GM19035 (cell line): Measurements from ENCODE around the gene NUP210L.
A peak's percentile ranks its signal among the peaks of the same experiment; 100 is the strongest.
"Not testable (repeated sequence)": the region's sequence is repeated elsewhere in the genome, so short reads cannot be mapped to it uniquely, and the experiment has no call there.

Experiments used
- ATAC-seq: cut with Tn5 transposase; IDR thresholded peaks from one replicate; pipeline ENCODE4 v1.9.1; 2021; ENCODE audit not compliant: unreplicated experiment

The NUP210L gene

DNA sequence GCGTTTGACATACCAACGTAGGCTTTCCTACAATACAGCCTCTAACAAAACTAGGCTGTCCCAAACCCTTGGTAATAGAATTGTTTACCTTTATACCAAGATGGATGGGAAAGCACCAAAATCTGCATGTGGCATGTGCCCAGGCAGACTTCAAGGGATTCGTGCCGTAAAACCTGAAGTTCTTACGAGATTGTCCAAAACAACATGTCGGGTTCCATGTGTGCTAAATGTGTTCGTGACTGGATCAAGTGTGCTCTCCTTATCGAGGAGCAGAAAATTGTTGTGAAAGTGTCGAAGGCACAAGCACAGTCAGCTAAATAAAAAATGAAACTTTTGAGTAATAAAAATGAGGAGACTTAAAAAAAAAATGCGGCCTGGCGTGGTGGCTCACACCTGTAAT is 159.2 kb downstream of the NUP210L start:
- no peak for ATAC-seq

DNA sequence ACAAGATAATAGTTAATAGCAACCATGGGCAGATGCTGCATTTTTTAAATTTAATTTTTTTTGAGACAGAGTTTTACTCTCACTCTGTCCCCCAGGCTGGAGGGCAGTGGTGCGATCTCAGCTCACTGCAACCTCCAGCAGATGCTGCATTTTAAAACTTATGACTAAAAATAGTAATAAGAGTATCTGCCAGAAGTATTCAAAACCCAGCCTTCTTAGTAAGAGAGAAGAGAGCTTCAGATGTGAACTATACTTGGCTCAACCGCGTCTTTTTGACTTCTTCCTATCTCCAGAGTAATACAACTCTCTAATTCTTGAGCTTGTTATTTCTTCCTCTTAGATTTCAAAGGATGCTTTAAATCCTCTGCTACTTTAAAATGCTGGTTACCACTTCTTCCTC is 159.7 kb downstream of the NUP210L start:
- no peak for ATAC-seq

DNA sequence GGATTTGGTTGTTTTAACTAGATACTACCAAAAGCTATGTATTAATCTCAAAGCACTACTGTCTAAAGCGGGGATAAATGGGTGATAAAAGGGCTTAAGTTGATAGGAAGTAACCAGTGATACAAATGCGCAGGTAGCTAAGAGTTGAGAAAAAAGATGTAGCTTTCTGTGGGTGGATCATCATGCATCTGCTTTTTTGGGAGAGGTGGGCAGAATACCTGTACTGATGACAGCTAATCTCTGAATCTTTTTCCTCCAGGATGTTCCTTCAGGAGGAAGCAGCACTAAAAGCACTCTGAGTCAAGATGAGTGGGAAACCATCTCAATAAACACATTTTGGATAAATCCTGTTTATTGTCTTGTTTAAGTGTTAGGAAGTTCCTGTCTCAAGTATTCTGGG is 163.1 kb downstream of the NUP210L start:
- no peak for ATAC-seq

DNA sequence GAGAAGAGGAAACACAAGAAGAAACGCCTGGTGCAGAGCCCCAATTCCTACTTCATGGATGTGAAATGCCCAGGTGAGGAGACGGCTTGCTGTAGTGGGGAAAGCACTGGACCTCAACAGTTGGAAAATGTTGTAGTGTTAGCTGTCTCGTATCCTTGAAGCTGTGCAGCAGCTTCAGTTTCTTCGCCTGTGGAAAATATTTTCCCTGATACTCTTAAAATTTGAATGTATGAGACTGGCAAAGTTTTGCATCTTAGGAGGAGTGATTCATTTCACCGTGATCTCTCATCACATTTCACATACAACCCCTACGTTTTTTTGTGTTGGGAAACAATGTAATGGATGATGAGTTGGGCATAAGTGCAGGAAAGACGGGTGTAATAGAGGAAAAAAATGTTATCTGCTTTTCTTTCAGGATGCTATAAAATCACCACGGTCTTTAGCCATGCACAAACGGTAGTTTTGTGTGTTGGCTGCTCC is 163.7 kb downstream of the NUP210L start:
- no peak for ATAC-seq

DNA sequence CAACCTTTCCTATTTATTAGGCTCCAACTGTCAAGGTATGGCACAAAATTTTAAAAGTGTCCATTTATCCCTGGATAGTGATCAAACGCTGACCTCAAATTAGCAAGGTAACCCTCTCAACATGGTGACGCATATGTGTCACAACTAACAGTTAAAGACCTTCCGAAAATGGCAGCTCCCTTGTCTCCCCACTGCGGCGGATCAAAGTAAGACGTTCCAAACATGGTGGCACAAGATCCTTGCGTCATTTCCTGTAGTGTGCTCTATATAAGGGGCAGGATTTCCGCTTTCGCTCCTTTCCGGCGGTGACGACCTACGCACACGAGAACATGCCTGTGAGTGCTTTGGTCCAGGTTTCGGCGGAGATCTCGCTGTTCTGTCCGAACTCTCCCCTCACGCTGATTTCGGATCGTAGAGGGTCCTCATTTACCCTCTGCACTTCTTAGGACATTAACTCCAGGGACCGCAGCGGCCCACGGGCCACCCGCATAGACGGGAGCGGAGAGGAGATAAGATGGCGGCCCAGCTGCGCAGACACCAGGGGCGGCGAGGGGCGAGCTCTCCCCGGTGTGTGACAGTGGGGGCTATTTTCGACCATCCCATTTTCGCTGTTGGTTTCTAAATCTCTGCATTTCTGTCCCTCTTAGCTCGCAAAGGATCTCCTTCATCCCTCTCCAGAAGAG is 164.3 kb downstream of the NUP210L start, which contains the start of gene RPS27:
TSS of gene RPS27 (plus strand) at position 295 of the 683 bp plus-strand sequence. CDS start at position 330, 35 bp downstream.
- ATAC-seq: peak; percentile 80

DNA sequence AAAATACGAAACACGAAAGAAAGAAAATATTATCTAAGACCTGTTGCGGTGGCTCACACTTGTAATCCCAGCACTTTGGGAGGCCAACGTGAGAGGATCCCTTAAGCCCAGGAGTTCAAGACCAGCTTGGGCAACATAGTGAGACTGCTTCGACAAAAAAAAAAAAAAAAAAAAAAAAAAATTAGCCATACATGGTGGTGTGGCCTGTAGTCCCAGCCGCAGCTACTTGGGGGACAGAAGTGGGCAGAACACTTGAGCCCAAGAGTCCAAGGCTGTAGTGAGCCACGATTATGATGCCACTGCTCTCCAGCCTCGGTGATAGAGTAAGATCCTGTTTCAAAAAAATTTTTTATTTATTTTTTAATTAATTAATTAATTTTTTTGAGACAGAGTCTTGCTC is 167.3 kb downstream of the NUP210L start:
- ATAC-seq: no peak

DNA sequence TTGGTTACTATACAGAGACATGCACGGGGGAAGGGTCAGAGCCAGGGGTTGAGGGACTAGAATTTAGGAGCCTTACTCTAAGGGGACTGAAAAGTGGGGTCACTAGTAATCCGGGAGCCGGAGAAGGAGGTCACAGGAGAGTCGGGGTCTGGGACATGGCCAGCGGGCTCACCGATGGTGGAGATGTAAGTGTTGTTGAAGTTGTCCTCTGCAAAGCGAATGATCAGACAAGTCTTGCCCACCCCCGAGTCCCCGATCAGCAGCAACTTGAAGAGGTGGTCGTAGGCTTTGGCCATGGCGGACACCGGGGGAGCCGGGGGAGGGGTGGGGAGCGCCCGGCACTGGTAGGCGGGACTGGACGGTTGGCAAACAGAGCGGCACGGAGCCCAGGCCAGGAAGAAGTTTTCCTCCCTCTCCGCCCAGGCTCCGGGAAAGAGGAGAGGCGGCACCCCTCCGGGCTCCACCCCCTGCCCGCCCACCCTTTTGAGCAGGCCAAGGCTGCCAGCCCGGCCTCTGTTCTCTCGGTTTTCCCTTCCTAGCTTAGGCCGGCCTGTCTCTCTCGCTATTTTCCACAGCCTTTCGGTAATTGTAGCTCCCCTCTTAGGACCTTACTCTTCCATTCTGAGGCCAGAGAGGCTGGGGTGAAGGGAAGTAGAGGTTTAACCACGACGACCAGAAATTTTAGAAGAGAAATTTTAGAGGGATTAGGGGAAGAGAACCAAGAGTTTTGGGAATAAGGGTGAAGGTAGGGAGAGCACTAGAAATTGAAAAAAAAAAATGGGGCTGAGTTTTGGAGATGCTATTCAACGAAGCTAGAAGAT is 168.7 kb downstream of the NUP210L start, which contains the start of gene RAB13:
TSS of gene RAB13 (minus strand) at position 399 of the 821 bp plus-strand sequence. CDS start at position 296, 103 bp downstream.
- ATAC-seq: no peak

DNA sequence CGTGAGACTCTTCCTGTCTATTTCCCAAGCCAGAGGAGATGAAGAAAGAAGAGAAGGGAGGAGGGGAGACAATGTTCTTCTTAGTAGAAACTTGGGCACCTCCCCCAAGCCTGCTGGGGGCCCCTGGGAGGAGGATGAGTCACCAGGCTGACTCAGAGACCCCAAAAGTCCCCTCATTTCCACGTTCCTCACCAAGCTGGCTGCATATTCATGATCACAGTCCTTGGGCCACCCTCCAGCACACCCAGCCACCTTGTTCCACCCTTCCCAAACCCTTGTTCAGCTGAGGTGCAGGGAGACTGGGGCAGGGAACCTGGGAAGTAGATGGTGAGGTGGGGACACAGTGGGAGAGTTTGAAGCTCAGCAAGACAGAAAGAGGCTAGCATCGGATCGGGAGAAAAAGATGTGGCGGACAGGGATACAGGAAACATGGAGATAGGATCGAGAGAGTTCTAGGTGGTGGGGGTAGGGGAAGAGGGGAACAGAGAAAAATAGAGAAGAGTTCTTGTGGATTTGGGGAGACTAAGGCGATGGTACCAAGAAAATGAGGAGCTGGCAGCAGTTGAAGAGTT is 169.4 kb downstream of the NUP210L start:
- ATAC-seq: no peak

DNA sequence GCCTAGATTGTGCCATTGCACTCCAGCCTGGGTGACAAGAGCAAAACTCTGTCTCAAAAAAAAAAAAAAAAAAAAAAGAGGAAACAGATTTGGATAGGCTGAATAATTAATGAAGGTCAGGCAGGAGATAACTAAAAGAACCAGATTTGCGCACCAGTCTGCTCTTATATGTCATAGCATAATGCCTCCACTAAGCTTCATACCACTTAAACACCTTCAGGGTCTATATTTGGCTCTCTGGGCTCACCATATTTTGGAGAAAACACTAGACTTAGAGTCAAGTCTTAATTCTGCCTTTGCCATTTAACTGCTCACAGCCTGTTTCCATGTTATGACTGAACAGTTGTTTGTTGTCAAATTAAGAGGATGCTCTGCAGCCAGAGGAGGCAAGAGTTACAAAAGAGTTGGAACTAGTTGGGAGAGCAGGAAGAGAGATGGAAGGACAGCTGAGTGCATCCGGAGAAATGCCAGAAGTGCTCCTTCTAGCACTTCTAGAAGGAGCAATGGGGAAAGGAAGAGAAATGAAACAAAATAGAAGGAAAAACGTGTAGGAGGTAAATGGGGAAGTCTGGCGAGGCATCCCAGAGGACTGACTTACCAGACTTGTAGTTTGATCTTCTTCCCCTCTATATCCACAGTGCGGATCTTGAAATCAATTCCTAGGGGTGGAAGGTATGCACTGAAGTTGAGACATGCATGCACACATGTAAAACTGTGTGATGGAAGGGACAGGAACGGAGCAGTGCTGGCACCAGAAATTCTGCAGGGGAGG is 170.6 kb downstream of the NUP210L start:
- no peak for ATAC-seq

DNA sequence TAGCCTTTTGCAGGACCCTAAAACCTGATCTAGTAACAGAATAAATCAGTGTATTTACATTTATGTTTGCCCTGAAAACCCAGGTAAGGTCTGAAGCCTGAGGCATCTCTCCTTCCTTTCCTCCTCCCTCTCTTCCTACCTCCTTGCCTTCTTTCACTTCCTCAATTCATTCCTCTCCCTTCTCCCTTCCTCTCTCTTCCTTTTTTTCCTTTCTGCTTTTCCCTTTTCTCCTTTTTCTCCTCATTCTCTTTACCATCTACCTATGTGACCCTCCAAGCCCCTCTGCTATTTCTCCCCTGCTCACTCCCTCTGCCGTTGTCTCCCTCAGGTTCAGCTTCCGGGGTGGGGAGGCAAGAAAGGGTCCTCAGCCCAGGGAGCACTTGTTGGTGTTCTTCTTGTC is 173.1 kb downstream of the NUP210L start:
- not testable (repeated sequence) for ATAC-seq

DNA sequence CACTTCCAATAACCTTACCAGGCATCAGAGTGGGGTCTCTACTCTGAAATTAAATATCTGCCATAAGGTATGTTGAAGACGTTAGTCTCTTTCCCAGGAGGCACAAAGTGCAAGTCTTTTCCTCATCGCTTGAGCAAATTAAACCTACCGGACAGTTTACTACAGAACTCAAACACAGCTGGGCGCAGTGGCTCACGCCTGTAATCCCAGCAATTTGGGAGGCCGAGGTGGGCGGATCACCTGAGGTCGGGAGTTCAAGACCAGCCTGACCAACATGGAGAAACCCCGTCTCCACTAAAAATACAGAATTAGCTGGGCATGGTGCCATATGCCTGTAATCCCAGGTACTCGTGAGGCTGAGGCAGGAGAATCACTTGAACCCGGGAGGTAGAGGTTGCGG is 175.8 kb downstream of the NUP210L start:
- ATAC-seq: not testable (repeated sequence)

DNA sequence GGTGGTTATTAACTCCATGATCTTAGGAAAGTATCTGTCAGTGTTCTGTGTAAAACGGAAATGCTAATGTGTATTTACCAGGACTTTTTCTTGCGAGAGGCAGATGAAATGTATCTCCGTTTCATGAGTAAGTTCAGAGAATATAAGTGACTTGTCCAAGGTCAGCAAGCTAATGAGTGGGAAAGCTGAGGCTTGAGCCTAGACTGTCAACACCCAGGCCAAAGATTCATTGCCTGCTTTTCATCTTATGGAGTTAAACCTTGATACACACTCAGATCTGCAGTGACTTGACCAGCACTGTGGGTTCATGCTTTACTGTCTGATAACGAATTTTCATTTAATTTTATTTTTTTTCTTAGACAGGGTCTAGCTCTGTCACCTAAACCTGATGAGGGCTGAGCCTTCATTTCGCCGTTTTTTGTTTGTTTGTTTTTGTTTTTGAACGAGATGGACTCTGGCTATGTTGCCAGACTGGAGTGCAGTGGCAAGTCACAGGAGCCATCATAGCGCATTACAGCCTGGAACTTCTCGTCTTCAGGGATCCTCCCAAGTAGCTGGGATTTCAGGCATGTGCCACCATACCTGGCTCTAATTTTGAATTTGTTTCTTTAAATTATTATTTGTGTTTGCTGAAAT is 176.5 kb downstream of the NUP210L start:
- ATAC-seq: no peak

- ATAC-seq: peak; percentile 84
These were observed 177.3 kb downstream of the NUP210L start, which contains the start of gene JTB for GRCh38 chr1:153977250-153978240. Gene JTB (minus strand): TSS chr1:153977674. CDS start chr1:153977252, 422 bp downstream.

- ATAC-seq: no peak
These were observed 178.0 kb downstream of the NUP210L start for GRCh38 chr1:153976819-153977249.

DNA sequence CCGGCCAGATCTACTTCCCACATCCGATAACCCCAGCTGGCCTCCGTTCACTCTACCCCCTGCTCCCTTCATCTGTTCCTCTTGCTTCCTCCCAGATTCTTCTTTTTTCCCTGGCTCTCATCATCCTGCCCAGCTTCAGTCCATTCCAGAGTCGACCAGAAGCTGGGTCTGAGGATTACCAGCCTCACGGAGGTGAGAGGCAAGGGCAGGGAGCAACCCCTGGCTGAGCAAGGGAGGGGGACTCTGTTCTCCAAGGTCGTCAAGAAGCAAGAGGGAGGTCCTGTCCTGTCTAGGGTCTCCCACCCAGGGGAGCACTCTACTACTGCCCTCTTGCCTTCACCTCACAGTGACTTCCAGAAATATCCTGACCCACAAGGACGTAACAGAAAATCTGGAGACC is 181.3 kb downstream of the NUP210L start:
- ATAC-seq: no peak

DNA sequence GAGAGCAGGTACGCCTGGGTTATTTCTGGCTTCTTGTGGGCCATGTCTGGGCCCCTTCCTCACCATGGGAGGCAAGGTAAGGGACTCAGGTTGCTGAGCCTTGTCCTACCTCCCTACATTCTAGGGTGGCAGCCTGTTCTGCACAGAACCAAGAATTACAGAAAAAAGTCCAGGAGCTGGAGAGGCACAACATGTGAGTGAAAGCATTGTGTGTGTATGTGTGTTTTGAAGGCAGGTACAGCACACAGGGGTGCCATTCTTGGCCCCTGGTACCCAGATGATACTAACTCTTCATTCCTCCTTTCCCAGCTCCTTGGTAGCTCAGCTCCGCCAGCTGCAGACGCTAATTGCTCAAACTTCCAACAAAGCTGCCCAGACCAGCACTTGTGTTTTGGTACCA is 181.8 kb downstream of the NUP210L start:
- no peak for ATAC-seq

- no peak for ATAC-seq
These were observed 184.5 kb downstream of the NUP210L start for GRCh38 chr1:153970346-153970745.

DNA sequence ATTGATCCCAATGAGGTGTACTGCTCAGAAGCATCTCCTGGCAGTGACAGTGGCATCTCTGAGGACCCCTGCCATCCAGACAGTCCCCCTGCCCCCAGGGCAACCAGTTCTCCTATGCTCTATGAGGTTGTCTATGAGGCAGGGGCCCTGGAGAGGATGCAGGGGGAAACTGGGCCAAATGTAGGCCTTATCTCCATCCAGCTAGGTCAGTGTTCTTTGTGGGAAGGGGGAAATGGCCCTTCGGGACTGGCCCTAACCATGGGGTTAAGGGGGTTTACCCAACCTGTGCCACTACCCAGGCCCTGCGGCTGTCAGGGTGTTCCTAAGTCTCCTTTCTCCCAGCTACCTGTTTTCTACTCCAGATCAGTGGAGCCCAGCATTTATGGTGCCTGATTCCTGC is 185.9 kb downstream of the NUP210L start:
- ATAC-seq: no peak

- ATAC-seq: no peak
These were observed 186.5 kb downstream of the NUP210L start for GRCh38 chr1:153968408-153968807.
